K562 (cell line): ENCODE data around the gene GFRA1. TPM values are rescaled to one million over a fixed set of nuclear protein-coding genes. Genes with fewer than 3 reads are reported as not detected.

Experiments used
- ATAC-seq: fragments of 200-7000 bp; cut with Tn5 transposase; 3 replicates; pipeline ENCODE4 v1.9.1; 2020; ENCODE audit warnings: moderate library complexity
- BruUV-seq: library from RNA; stranded (reverse); fragments of 400-500 nt; replicated peaks from 2 replicates; lab custom pipeline; 2021; lab: Mats Ljungman, UMichigan
- CTCF ChIA-PET: fragments of 300-600 bp; formaldehyde crosslinking; extraction: SDS; loops from one replicate; lab custom pipeline; 2021; ENCODE audit warnings: low intra/inter-chr PET ratio; lab: Yijun Ruan, JAX
- POLR2A ChIA-PET: fragments of 300-600, 350-650 bp; sonication (Branson Sonifier 250); formaldehyde crosslinking; extraction: SDS; loops from one replicate; lab custom pipeline; 2021; ENCODE audit warnings: antibody characterized with exemption, inconsistent platforms; lab: Yijun Ruan, JAX
- DNase-seq, 4 experiments: peaks; one replicate each; pipeline versions ENCODE4 v3.0.0 to v3.0.0-alpha.2; 2011 to 2018; ENCODE audit warnings: low spot score in 3 of 4, mixed read lengths in 3 of 4; ENCODE audit errors: extremely low read depth in 1 of 4
- FAIRE-seq: peaks from 2 replicates; lab custom pipeline; 2011; peaks lifted over from hg19 to GRCh38; lab: Jason Lieb, UNC
- H2AFZ ChIP-seq: 2 replicates; pipeline ENCODE4 v1.6.0; 2011; ENCODE audit warnings: low read depth, low read length, control low read depth, inconsistent platforms
- H3K27ac ChIP-seq: fragments of 200-600 bp; 3 replicates; pipeline ENCODE4 v1.8.0; 2011; ENCODE audit warnings: low read depth, mild to moderate bottlenecking, control low read depth, inconsistent platforms, low read length, moderate library complexity, mixed read lengths; ENCODE audit errors: extremely low read depth
- H3K27me3 ChIP-seq, 2 experiments: fragments of 300-600 bp in 1 of 2; 2 replicates in 1 of 2; 3 replicates in 1 of 2; pipeline versions ENCODE4 v1.6.0 to v1.8.0; 2011; ENCODE audit warnings: inconsistent platforms in 2 of 2, low read length in 2 of 2, mild to moderate bottlenecking in 1 of 2, mixed read lengths in 1 of 2, moderate library complexity in 1 of 2; ENCODE audit not compliant: control insufficient read depth in 2 of 2, insufficient read depth in 2 of 2
- H3K36me3 ChIP-seq: fragments of 300-600 bp; 3 replicates; pipeline ENCODE4 v1.8.0; 2011; ENCODE audit warnings: mild to moderate bottlenecking, low read length, inconsistent platforms; ENCODE audit not compliant: control insufficient read depth, insufficient read depth
- H3K4me1 ChIP-seq, 2 experiments: fragments of 200-600 bp in 1 of 2; replicated peaks in 1 of 2; 2 replicates in 1 of 2; 3 replicates in 1 of 2; pipeline versions ENCODE4 v1.5.1 to v1.8.0; 2011; ENCODE audit warnings: inconsistent platforms in 2 of 2, low read length in 2 of 2, mild to moderate bottlenecking in 1 of 2, mixed read lengths in 1 of 2, moderate library complexity in 1 of 2; ENCODE audit not compliant: control insufficient read depth in 2 of 2, insufficient read depth in 2 of 2
- H3K4me2 ChIP-seq: 2 replicates; pipeline ENCODE4 v1.6.1; 2011; ENCODE audit warnings: low read length, control low read depth, inconsistent platforms, mixed read lengths; ENCODE audit not compliant: insufficient read depth
- H3K4me3 ChIP-seq: fragments of 200-600 bp; sonication (generic), shearing (Covaris generic); 2 replicates; pipeline ENCODE4 v1.5.1; 2016; ENCODE audit warnings: control low read depth, inconsistent platforms
- H3K79me2 ChIP-seq: fragments of 200-600 bp; 3 replicates; pipeline ENCODE4 v1.8.0; 2011; ENCODE audit warnings: low read length, inconsistent platforms; ENCODE audit not compliant: control insufficient read depth, insufficient read depth
- H3K9ac ChIP-seq, 2 experiments: 2 replicates each; pipeline versions ENCODE4 v1.6.0 to v1.6.1; 2011; ENCODE audit warnings: low read depth in 2 of 2, low read length in 2 of 2, control low read depth in 1 of 2, inconsistent platforms in 1 of 2, mild to moderate bottlenecking in 1 of 2, mixed read lengths in 1 of 2; ENCODE audit not compliant: insufficient read depth in 1 of 2
- H3K9me1 ChIP-seq: one replicate; pipeline ENCODE4 v1.6.0; 2011; ENCODE audit warnings: inconsistent platforms, mild to moderate bottlenecking, low read length, moderate library complexity; ENCODE audit not compliant: control insufficient read depth, insufficient read depth
- H3K9me3 ChIP-seq: replicated peaks from 2 replicates; pipeline ENCODE4 v1.5.1; 2011; ENCODE audit warnings: low read depth, low read length, inconsistent platforms; ENCODE audit not compliant: control insufficient read depth, insufficient read depth
- H4K20me1 ChIP-seq: replicated peaks from 2 replicates; pipeline ENCODE4 v1.6.1; 2011; ENCODE audit warnings: low read length, inconsistent platforms, mixed read lengths; ENCODE audit not compliant: control insufficient read depth, insufficient read depth
- ATF2 ChIP-seq: sonication (generic); formaldehyde crosslinking; IDR thresholded peaks from 2 replicates; pipeline ENCODE4 v1.8.1; 2022; ENCODE audit warnings: missing genetic modification reagents
- NCOA4 ChIP-seq: fragments of 450-650 bp; IDR thresholded peaks from 2 replicates; pipeline ENCODE4 v1.6.1; 2018; ENCODE audit warnings: mild to moderate bottlenecking; ENCODE audit not compliant: partially characterized antibody
- NEUROD1 ChIP-seq: fragments of 150-350 bp; IDR thresholded peaks from 2 replicates; pipeline ENCODE4 v1.6.1; 2014; ENCODE audit warnings: borderline replicate concordance, low read length, low read depth; ENCODE audit not compliant: partially characterized antibody
- NFIX ChIP-seq: fragments of 250-450 bp; sonication (Bioruptor Pico); IDR thresholded peaks from 2 replicates; pipeline ENCODE4 v1.4.0; 2020; ENCODE audit warnings: low read depth, mild to moderate bottlenecking, moderate library complexity
- WGBS: fragments of 100-300 bp; shearing (Covaris generic); methylation state at CpG from one replicate; pipeline ENCODE4 v1.1.6; 2016; ENCODE audit warnings: low coverage, mixed read lengths; ENCODE audit not compliant: insufficient coverage; ENCODE audit errors: missing lambda C conversion rate; 5-methylcytosine and 5-hydroxymethylcytosine counted together
- in situ Hi-C: fragments of 300-500 bp; cut with MboI; formaldehyde crosslinking; loops from 4 replicates; pipeline ENCODE4 v1.15.0; 2018; ENCODE audit warnings: inconsistent platforms, mixed read lengths
- intact Hi-C: fragments of 100-400 bp; cut with micrococcal nuclease; formaldehyde crosslinking; loops from 2 replicates; pipeline ENCODE4 v1.14.2; 2022
- polyA plus RNA-seq, 8 experiments: library from polyadenylated mRNA; depleted of rRNA in 4 of 8; stranded (reverse) in 5 of 8; unstranded in 3 of 8; fragments of >200 nt; fragmentation: Nextera tagmentation in 2 of 8; fragmentation: Illumina TruSeq in 1 of 8; extraction: Ambion mirVana in 2 of 8; extraction: Trizol in 1 of 8; gene quantifications; 2 replicates each; pipeline versions ENCODE4 v1.2.1 to v1.2.3, GENCODE V29; 2011 to 2014; ENCODE audit warnings: inconsistent platforms in 1 of 8, missing spikeins in 1 of 8
- total RNA-seq, 7 experiments: library from RNA; depleted of rRNA in 6 of 7; stranded (reverse); fragments of >200 nt in 6 of 7; fragmentation: Illumina TruSeq in 2 of 7; extraction: Trizol in 2 of 7; gene quantifications; 2 replicates each; pipeline versions ENCODE4 v1.2.1 to v1.2.3, GENCODE V29; 2011 to 2021; ENCODE audit warnings: low replicate concordance in 1 of 7

Gene GFRA1
- total and polyA plus RNA-seq, 9 of the 15 experiments (the other 6 are each of a cell fraction or from before 2014, with no cell fraction given) = 0.04 TPM; not detected in 8

DNA sequence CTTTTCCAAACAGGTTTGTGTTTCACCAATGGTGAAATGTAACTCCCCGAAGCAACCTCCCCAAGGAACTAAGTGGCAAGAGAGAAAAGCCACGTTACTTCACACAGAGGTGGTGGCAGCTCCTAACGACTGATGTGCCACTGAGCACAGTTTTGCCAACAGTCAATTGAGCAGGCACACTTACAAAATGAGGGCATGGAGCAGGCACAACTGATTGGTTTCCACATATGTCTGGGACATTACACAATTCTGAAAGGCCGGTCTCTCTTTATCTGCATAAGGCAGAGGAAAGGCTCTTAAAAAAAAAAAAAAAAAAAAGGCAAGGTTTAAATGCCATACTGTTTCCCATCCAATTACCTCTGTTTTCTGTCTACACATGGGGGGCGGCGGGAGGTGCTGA, 86.7 kb downstream of the GFRA1 start:
- ChIA-PET POLR2A (no interaction called here), CTCF (no interaction called here)
- no TSS peak for BruUV-seq
- no peak overlapping the region for H3K4me2 ChIP-seq
- H3K36me3 ChIP-seq = no peaks in the 10 kb centered on the region
- no peaks in the 10 kb centered on the region for H3K9me3 ChIP-seq
- WGBS = 3% methylated on average over 4 of the region's 6 CpGs
- H2AFZ ChIP-seq = no peak overlapping the region
- no peak overlapping the region for H3K9ac ChIP-seq
- no peaks in the 10 kb centered on the region for H3K27me3 ChIP-seq
- no peaks in the 10 kb centered on the region for H3K4me1 ChIP-seq
- no peaks in the 10 kb centered on the region for H4K20me1 ChIP-seq
- no peak for DNase-seq
- no peak for FAIRE-seq
- in situ Hi-C loops (no loop called here), intact Hi-C loops (no loop called here)
- TF ChIP-seq NEUROD1 = no peak
- H3K9me1 ChIP-seq = no peaks in the 10 kb centered on the region
- no peaks in the 10 kb centered on the region for H3K79me2 ChIP-seq
- no peak overlapping the region for H3K4me3 ChIP-seq
- no peak overlapping the region for H3K27ac ChIP-seq
- ATAC-seq = no peak

DNA sequence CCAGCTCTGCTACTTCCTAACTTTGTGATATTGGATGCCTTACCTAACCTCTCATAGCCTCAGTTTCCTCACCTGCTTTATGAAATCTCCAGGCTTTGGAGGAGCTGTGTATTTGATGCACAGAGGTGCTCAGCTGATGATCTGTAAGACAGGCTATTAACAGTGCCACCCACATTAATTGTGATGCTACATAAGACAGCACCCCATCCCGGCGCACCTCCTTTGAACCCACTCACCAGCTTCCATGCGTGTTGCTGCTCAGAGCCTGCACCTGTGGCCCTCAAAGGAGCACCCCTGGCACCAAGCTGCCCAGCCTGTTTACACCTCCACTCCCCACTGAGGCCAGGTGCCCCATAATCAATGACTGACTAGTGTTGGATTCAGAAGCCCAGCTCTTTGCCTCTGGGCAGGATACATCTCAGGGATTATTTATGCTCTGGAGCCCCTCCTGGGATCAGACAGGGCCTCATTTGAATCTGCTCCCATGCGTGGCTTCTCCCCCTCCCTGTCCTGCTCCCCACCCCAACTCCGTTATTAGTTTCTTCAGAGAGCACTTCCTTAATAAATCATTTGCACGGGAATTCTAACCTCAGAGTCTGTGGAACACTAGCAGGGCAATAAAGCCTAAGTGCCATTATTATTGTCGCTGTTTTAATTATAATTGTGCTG, 87.7 kb downstream of the GFRA1 start:
- WGBS = 5% methylated on average over 7 of the region's 7 CpGs
- in situ Hi-C loops = no loop called here
- no peak for FAIRE-seq

More for the DNA sequence above, 87.7 kb downstream of the GFRA1 start:
- no peaks in the 10 kb centered on the region for H3K9me3 ChIP-seq
- ATAC-seq = no peak
- H3K27ac ChIP-seq = no peak overlapping the region
- no peak overlapping the region for H3K9ac ChIP-seq
- H3K4me1 ChIP-seq = no peaks in the 10 kb centered on the region
- no peaks in the 10 kb centered on the region for H3K9me1 ChIP-seq
- H3K79me2 ChIP-seq = no peaks in the 10 kb centered on the region
- no TSS peak for BruUV-seq
- intact Hi-C loops = no loop called here
- no peak overlapping the region for H3K4me2 ChIP-seq
- H3K4me3 ChIP-seq = no peak overlapping the region
- TF ChIP-seq NCOA4 = no peak
- TF ChIP-seq ATF2 = no peak
- no peak for TF ChIP-seq NFIX (CRISPR knock-in tag)
- TF ChIP-seq, all 486 proteins: peak for 0
- no peaks in the 10 kb centered on the region for H3K36me3 ChIP-seq
- no peak overlapping the region for H2AFZ ChIP-seq
- POLR2A ChIA-PET = no interaction called here
- CTCF ChIA-PET = no interaction called here
- H3K27me3 ChIP-seq = no peaks in the 10 kb centered on the region
- H4K20me1 ChIP-seq = no peaks in the 10 kb centered on the region
- no peak for DNase-seq
